ENCODE results near the gene LPCAT1. TPM values are rescaled to one million over a fixed set of nuclear protein-coding genes. Genes with fewer than 3 reads are reported as not detected.

Gene LPCAT1
- total RNA-seq, 1 donor, result 41.3 TPM

DNA sequence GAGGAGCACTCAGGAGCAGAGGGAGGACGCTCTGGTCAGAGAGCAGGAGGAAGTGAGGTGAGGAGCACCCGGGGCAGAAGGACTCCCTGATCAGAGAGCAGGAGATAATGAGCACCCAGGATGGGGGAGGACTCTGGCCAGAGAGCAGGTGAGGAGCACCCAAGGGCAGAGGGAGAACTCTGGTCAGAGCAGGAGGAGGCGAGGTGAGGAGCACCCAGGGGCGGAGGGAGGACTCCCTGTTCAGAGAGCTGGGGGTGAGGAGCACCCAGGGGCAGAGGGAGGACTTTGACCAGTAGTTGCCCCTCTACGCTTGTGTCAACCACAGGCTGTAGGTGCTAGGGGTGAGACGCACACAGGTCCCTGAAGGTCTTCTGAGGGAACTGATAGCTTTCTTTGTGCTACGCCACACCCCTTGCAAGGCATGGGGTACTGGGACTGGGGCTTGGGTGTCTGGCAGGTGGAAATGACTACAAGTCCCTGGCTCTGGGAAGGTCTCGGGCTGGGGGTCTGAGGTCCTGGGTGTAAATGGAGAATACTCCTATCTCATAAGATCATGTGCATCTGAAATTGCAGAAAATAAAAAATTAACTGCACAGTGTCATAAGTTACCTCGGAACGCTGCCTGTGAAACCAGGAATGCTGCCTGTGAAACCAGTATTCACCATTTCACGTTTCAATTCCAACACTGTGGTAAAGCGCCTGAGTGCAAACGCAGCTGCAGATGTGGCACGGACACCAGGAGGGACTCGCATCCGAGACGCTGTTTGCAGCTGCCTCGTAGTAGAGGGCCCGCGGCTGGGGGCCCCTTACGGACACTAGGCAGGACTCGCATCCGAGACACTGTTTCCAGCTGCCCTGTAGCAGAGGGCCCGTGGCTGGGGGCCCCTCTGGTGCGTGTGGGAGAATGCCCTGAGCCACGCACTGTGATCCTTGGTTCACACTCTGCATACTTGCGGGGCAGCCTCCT is 51.5 kb downstream of the LPCAT1 start:
- no peak for DNase-seq (ENCODE audit: low read depth)
- TF ChIP-seq, protein P1, sequence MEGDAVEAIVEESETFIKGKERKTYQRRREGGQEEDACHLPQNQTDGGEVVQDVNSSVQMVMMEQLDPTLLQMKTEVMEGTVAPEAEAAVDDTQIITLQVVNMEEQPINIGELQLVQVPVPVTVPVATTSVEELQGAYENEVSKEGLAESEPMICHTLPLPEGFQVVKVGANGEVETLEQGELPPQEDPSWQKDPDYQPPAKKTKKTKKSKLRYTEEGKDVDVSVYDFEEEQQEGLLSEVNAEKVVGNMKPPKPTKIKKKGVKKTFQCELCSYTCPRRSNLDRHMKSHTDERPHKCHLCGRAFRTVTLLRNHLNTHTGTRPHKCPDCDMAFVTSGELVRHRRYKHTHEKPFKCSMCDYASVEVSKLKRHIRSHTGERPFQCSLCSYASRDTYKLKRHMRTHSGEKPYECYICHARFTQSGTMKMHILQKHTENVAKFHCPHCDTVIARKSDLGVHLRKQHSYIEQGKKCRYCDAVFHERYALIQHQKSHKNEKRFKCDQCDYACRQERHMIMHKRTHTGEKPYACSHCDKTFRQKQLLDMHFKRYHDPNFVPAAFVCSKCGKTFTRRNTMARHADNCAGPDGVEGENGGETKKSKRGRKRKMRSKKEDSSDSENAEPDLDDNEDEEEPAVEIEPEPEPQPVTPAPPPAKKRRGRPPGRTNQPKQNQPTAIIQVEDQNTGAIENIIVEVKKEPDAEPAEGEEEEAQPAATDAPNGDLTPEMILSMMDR (IDR thresholded peaks at IDR 0.05; ENCODE audit: insufficient read depth, low read length), result no peak
- H3K4me3 ChIP-seq (ENCODE audit: low read depth, low read length), result no peak overlapping the region

DNA sequence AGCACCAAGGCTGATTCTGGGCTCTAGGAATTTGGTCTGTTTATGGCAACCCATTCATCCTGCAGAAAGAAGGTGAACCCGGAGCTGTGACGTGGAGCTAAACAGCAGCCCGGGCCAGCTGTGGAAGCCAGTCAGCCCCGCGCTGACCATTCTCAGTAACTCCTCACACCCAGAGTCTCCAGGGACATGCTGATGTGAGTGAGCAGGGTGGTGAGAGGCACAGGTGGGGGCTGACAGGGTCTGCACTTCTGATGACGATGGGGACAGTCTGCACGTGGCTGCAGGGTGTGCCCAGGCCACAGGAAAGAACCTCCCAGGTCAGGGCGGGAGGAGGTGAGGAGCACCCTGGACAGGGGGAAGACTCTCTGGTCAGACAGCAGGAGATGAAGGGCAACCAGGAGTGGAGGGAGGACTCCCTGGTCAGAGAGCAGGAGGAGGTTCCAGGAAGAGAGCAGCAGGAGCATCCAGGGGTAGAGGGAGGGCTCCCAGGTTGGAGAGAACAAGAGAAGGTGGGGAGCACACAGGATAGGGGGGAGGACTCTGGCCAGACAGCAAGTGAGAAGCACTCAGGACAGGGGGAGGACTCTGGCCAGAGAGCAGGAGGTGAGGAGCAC is 52.4 kb downstream of the LPCAT1 start:
- TF ChIP-seq, protein P1 (IDR thresholded peaks at IDR 0.05; ENCODE audit: insufficient read depth, low read length), result no peak
- DNase-seq (ENCODE audit: low read depth), result no peak
- H3K4me3 ChIP-seq (ENCODE audit: low read depth, low read length), result no peak overlapping the region

DNA sequence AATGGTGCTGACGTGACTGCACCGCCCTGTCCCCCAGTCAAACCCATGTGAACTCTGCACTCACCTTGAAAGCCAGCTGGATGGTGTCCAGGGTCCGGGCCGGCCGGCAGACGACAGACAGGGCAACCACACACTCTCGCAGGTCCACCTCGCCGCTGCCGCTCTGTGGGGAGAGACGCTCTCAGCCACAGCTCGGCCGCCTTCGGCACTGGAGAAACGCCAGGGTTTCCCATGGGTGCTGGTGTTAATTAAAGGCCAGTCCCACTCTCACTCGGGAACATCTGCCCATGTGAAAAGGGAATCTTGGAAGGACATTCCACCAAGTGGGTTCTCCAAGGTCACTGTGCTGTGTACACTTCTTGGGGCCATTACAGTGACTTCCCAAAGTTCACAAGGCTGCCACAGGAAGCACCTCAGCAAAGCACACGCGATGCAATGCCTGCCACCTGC is 53.0 kb downstream of the LPCAT1 start:
- DNase-seq (ENCODE audit: low read depth), result no peak
- no peak overlapping the region for H3K4me3 ChIP-seq (ENCODE audit: low read depth, low read length)
- TF ChIP-seq, protein P1 (IDR thresholded peaks at IDR 0.05; ENCODE audit: insufficient read depth, low read length), result no peak

DNA sequence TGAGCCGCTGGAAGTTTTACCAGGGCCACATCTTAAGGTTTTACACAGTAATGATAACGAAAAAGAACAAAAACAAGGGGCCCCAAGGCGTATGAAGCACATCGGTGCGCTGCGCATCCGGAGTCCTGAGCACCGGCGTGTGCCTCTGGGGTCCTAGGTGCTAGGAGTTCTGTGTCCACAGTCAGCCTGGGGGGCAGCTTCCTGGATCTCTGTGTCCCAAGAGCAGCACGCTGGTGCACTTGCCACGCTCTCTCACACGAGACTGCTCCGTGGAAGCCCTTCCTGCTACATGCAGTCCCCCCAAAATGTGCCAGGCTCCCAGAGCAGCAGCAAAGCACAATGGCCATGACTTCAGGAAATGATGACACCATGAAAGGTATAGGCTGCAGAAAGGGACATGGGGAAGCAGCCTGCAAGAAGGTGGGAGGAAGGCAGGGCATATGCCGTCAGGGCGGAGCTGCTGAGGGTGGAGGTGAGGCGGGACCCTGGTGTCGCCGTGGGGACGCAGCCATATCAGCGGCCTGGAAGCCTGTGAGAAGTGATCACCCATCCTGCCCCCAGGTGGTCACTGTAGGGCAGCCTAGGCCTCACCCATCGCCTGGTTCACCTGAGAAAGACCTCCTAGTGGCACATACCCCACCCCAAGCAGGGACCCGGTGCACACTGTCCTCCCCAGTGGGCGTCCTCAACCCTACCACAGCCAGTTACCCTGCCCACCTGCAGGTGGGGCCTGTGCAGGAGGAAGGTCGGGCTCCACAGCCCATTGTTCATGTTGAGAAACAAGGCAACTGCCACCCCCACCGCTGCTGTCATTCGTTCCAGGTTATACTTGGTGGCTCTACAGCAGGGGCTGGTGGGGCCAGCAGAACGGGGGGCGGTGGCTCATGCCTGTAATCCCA is 54.9 kb downstream of the LPCAT1 start:
- no peak overlapping the region for H3K4me3 ChIP-seq (ENCODE audit: low read depth, low read length)
- TF ChIP-seq, protein P1 (IDR thresholded peaks at IDR 0.05; ENCODE audit: insufficient read depth, low read length), result no peak
- DNase-seq (ENCODE audit: low read depth), result no peak

DNA sequence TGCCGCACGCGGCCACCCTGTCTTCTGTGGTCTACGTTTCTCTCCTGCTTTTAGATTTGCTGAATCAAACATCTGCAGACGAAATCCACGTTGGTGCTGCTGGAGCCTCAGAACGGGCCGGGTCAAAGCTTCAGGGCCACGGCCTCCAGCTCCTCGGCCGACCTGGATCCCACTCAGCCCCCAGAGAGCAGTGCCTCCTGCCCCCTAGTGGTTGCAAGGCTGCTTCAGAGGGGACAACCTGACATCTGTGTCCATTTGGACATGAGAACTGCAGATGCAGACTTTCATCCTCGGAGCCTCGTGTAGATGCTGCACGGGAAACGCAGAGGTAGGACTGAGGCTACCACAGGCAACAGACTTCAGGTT is 55.5 kb downstream of the LPCAT1 start:
- TF ChIP-seq, protein P1 (IDR thresholded peaks at IDR 0.05; ENCODE audit: insufficient read depth, low read length), result peak; percentile 54
- peak; percentile 7 for DNase-seq (ENCODE audit: low read depth)
- H3K4me3 ChIP-seq (ENCODE audit: low read depth, low read length), result no peak overlapping the region

Measured in fibroblast of the aortic adventitia (primary cell).